ENCODE results near the gene PRADC1.

The PRADC1 gene

GRCh38 chr2:73237168-73237567 is 4.1 kb upstream of the PRADC1 start:
- TF ChIP-seq POLR2A (IDR thresholded peaks at IDR 0.05; ENCODE audit: low read length): no peak
- TF ChIP-seq GATA1 (IDR thresholded peaks at IDR 0.05; ENCODE audit: low read depth, low read length): no peak
- no peak for DNase-seq

- TF ChIP-seq GATA1 (IDR thresholded peaks at IDR 0.05; ENCODE audit: low read depth, low read length) (no peak), POLR2A (IDR thresholded peaks at IDR 0.05; ENCODE audit: low read length) (no peak)
These were observed 2.4 kb upstream of the PRADC1 start for GRCh38 chr2:73235315-73236028.

GRCh38 chr2:73233932-73234832 is 1.1 kb upstream of the PRADC1 start, which contains the start of gene CCT7:
CCT7 (plus strand) TSS chr2:73234308; CDS start chr2:73234379, 71 bp downstream.
- peak; percentile 93 for DNase-seq
- TF ChIP-seq GATA1 (IDR thresholded peaks at IDR 0.05; ENCODE audit: low read depth, low read length): no peak
- peak; percentile 91 for TF ChIP-seq POLR2A (IDR thresholded peaks at IDR 0.05; ENCODE audit: low read length)

More at GRCh38 chr2:73235315-73236028, 2.4 kb upstream of the PRADC1 start:
- peak in 1 of 2 experiments; percentile 34 for DNase-seq

- TF ChIP-seq GATA1 (IDR thresholded peaks at IDR 0.05; ENCODE audit: low read depth, low read length): no peak
- no peak for TF ChIP-seq POLR2A (IDR thresholded peaks at IDR 0.05; ENCODE audit: low read length)
- DNase-seq: peak; percentile 54 to 61
These were observed 461 bp downstream of the PRADC1 start for GRCh38 chr2:73232403-73233153.

- no peak for DNase-seq
- TF ChIP-seq POLR2A (IDR thresholded peaks at IDR 0.05; ENCODE audit: low read length): no peak
These were observed 4.4 kb downstream of the PRADC1 start for GRCh38 chr2:73228631-73229030.

- DNase-seq: no peak
- no peak for TF ChIP-seq GATA1 (IDR thresholded peaks at IDR 0.05; ENCODE audit: low read depth, low read length)
- TF ChIP-seq POLR2A (IDR thresholded peaks at IDR 0.05; ENCODE audit: low read length): no peak
These were observed 6.0 kb downstream of the PRADC1 start for GRCh38 chr2:73227086-73227485.

- TF ChIP-seq POLR2A (IDR thresholded peaks at IDR 0.05; ENCODE audit: low read length) (no peak), GATA1 (IDR thresholded peaks at IDR 0.05; ENCODE audit: low read depth, low read length) (no peak)
- no peak for DNase-seq
These were observed 7.3 kb downstream of the PRADC1 start for GRCh38 chr2:73225513-73226360.

- TF ChIP-seq GATA1 (IDR thresholded peaks at IDR 0.05; ENCODE audit: low read depth, low read length): no peak
- TF ChIP-seq POLR2A (IDR thresholded peaks at IDR 0.05; ENCODE audit: low read length): no peak
- DNase-seq: no peak
These were observed 9.2 kb downstream of the PRADC1 start for GRCh38 chr2:73223821-73224220.

- DNase-seq: no peak
- TF ChIP-seq POLR2A (IDR thresholded peaks at IDR 0.05; ENCODE audit: low read length) (no peak), GATA1 (IDR thresholded peaks at IDR 0.05; ENCODE audit: low read depth, low read length) (no peak)
These were observed 14.7 kb downstream of the PRADC1 start for GRCh38 chr2:73218298-73218697.

GRCh38 chr2:73217826-73218225 is 15.2 kb downstream of the PRADC1 start:
- no peak for DNase-seq
- TF ChIP-seq GATA1 (IDR thresholded peaks at IDR 0.05; ENCODE audit: low read depth, low read length) (no peak), POLR2A (IDR thresholded peaks at IDR 0.05; ENCODE audit: low read length) (no peak)

- no peak for DNase-seq
- TF ChIP-seq POLR2A (IDR thresholded peaks at IDR 0.05; ENCODE audit: low read length) (no peak), GATA1 (IDR thresholded peaks at IDR 0.05; ENCODE audit: low read depth, low read length) (no peak)
These were observed 15.9 kb downstream of the PRADC1 start for GRCh38 chr2:73217160-73217559.

GRCh38 chr2:73215254-73215653 is 17.8 kb downstream of the PRADC1 start:
- no peak for TF ChIP-seq GATA1 (IDR thresholded peaks at IDR 0.05; ENCODE audit: low read depth, low read length)
- TF ChIP-seq POLR2A (IDR thresholded peaks at IDR 0.05; ENCODE audit: low read length): no peak
- DNase-seq: no peak

All from erythroblast (primary cell).